ENCODE data around the gene SLC28A2.

SLC28A2 gene

GRCh38 chr15:45326741-45327140, 74.7 kb downstream of the SLC28A2 start:
- no peak for DNase-seq

Measured in hematopoietic multipotent progenitor cell treated with erythropoietin and hydrocortisone succinate and interleukin-3 and kit ligand, for 8 days (in vitro differentiated cells).